Stomach (tissue), 9 donors: ENCODE measurements around the gene PALM. TPM values are rescaled to one million over a fixed set of nuclear protein-coding genes. Genes with fewer than 3 reads are reported as not detected.
A peak's percentile ranks its signal among the peaks of the same experiment; 100 is the strongest.
"Not testable (repeated sequence)": the region's sequence is repeated elsewhere in the genome, so short reads cannot be mapped to it uniquely, and the experiment has no call there.

ENCODE experiments used
- DNase-seq, 2 donors: peaks; one replicate each; pipeline versions ENCODE4 v3.0.0 to v3.0.0-alpha.2; 2013 to 2019
- H3K27ac ChIP-seq, 5 donors: fragments of 200-600 bp in 4 of 5; sonication (generic) in 4 of 5; one replicate each; pipeline ENCODE4 v1.5.1; 2013 to 2019; ENCODE audit warnings: mild to moderate bottlenecking in 1 of 5, moderate library complexity in 1 of 5
- H3K27me3 ChIP-seq, 3 donors: fragments of 200-600 bp; sonication (generic); one replicate each; pipeline ENCODE4 v1.5.1; 2017 to 2019; ENCODE audit warnings: mixed run types in 1 of 3
- H3K36me3 ChIP-seq, 4 donors: fragments of 200-600 bp; sonication (generic); 1 replicate in 3 of 4; 2 replicates in 1 of 4; pipeline ENCODE4 v1.5.1; 2016 to 2019
- H3K4me1 ChIP-seq, 4 donors: fragments of 200-600 bp; sonication (generic); one replicate each; pipeline ENCODE4 v1.5.1; 2016 to 2019
- H3K4me3 ChIP-seq, 4 donors: fragments of 200-600 bp; sonication (generic) in 3 of 4; one replicate each; pipeline ENCODE4 v1.5.1; 2016 to 2019; ENCODE audit warnings: mild to moderate bottlenecking in 1 of 4
- H3K9me3 ChIP-seq, 4 donors: fragments of 200-600 bp; sonication (generic); one replicate each; pipeline ENCODE4 v1.5.1; 2016 to 2019
- CTCF ChIP-seq, 7 experiments: fragments of 450-650 bp in 4 of 7; fragments of 200-600 bp in 3 of 7; sonication (generic) in 3 of 7; IDR thresholded peaks; one replicate each; pipeline ENCODE4 v1.5.1; 2016 to 2019; ENCODE audit warnings: antibody characterized with exemption in 7 of 7, control low read depth in 2 of 7, mild to moderate bottlenecking in 1 of 7
- EP300 ChIP-seq: sonication (generic); formaldehyde crosslinking; IDR thresholded peaks from one replicate; pipeline ENCODE4 v1.6.1; 2017; ENCODE audit warnings: antibody characterized with exemption
- POLR2A ChIP-seq, 4 donors: fragments of 450-650 bp; IDR thresholded peaks; one replicate each; pipeline ENCODE4 v1.6.1; 2016; ENCODE audit warnings: antibody characterized with exemption in 4 of 4, control low read depth in 2 of 4, mild to moderate bottlenecking in 1 of 4, moderate library complexity in 1 of 4
- POLR2AphosphoS5 ChIP-seq, 3 donors: sonication (generic); formaldehyde crosslinking; IDR thresholded peaks; one replicate each; pipeline ENCODE4 v1.6.1; 2016; ENCODE audit warnings: antibody characterized with exemption in 3 of 3
- WGBS, 5 donors: extraction: QIAGEN DNeasy Blood & Tissue Kit in 3 of 5; methylation state at CpG; one replicate each; pipeline versions ENCODE4 v1.1.5 to v1.1.7; 2013 to 2018; 5-methylcytosine and 5-hydroxymethylcytosine counted together
- intact Hi-C: fragments of 100-400 bp; cut with DNase I; formaldehyde crosslinking; loops from one replicate; pipeline ENCODE4 v1.15.1; 2023; ENCODE audit warnings: low total_unique reads
- polyA plus RNA-seq, 3 donors: library from polyadenylated mRNA; stranded (reverse); fragments of 200-250 nt; gene quantifications; one replicate each; pipeline ENCODE4 v1.2.3, GENCODE V29; 2013
- total RNA-seq, 5 donors: library from RNA; depleted of rRNA; stranded (reverse); fragments of >200 nt; gene quantifications; one replicate each; pipeline versions ENCODE4 v1.1.0 to v1.2.3, GENCODE V29; 2014 to 2016
- donor health status: healthy with polysubstance abuse.
- donor health status: Bipolar disorder and iron deficiency.
- donor health status: healthy.

The PALM gene
- total and polyA plus RNA-seq, 8 donors = 9.8 to 88.9 (median 13.7) TPM

- intact Hi-C loops = no loop called here
- Histone ChIP-seq H3K4me3 (no peak overlapping the region), H3K36me3 (peaks cover 0 to 10% (median 6%) of the 10 kb centered on the region in 4 donors), H3K27ac (no peak overlapping the region), H3K9me3 (peaks cover 0 to 2% (median 0%) of the 10 kb centered on the region in 4 donors), H3K27me3 (peaks cover 0 to 7% (median 0%) of the 10 kb centered on the region in 3 donors), H3K4me1 (peaks cover 0 to 14% (median 13%) of the 10 kb centered on the region in 4 donors)
- TF ChIP-seq POLR2AphosphoS5 (IDR thresholded peaks at IDR 0.05) (no peak), EP300 (no peak), POLR2A (IDR thresholded peaks at IDR 0.05) (no peak), CTCF (IDR thresholded peaks at IDR 0.05) (no peak)
- DNase-seq = peak in 1 of 2 donors; percentile 62
- WGBS, 5 donors = 39 to 71% (median 53%) methylated on average over 21 to 23 of the region's 23 CpGs
Measured at GRCh38 chr19:738509-739128, 29.9 kb downstream of the PALM start.

- Histone ChIP-seq H3K4me3 (no peak overlapping the region), H3K4me1 (peaks cover 0 to 6% (median 5%) of the 10 kb centered on the region in 4 donors), H3K27ac (no peak overlapping the region), H3K9me3 (peaks cover 0 to 16% (median 9%) of the 10 kb centered on the region in 4 donors), H3K27me3 (peaks cover 0 to 7% (median 0%) of the 10 kb centered on the region in 3 donors), H3K36me3 (peaks cover 0 to 10% (median 6%) of the 10 kb centered on the region in 4 donors)
- TF ChIP-seq CTCF (IDR thresholded peaks at IDR 0.05) (no peak), POLR2AphosphoS5 (IDR thresholded peaks at IDR 0.05) (no peak), EP300 (no peak), POLR2A (IDR thresholded peaks at IDR 0.05) (no peak)
- DNase-seq = no peak
- intact Hi-C loops = no loop called here
- 88 to 89% (median 89%) methylated on average over 12 to 36 of the region's 36 CpGs for WGBS, 5 donors
Measured at GRCh38 chr19:739998-740715, 31.4 kb downstream of the PALM start.

GRCh38 chr19:740816-741505, 32.2 kb downstream of the PALM start:
- 81 to 86% (median 82%) methylated on average over 15 to 16 of the region's 16 CpGs for WGBS, 5 donors
- DNase-seq, H3K27me3 ChIP-seq, H3K4me1 ChIP-seq, H3K4me3 ChIP-seq, intact Hi-C loops, H3K36me3 ChIP-seq, H3K27ac ChIP-seq: not testable (repeated sequence)
- peaks cover 0 to 16% (median 9%) of the 10 kb centered on the region in 4 donors for H3K9me3 ChIP-seq

GRCh38 chr19:741506-742131, 32.9 kb downstream of the PALM start:
- no peak for DNase-seq
- intact Hi-C loops = no loop called here
- H3K36me3 ChIP-seq = peaks cover 0 to 11% (median 5%) of the 10 kb centered on the region in 4 donors
- peaks cover 0 to 6% (median 5%) of the 10 kb centered on the region in 4 donors for H3K4me1 ChIP-seq
- H3K27ac ChIP-seq = no peak overlapping the region
- peaks cover 0 to 16% (median 9%) of the 10 kb centered on the region in 4 donors for H3K9me3 ChIP-seq
- no peak for TF ChIP-seq POLR2A (IDR thresholded peaks at IDR 0.05)
- TF ChIP-seq EP300 = no peak
- no peak for TF ChIP-seq POLR2AphosphoS5 (IDR thresholded peaks at IDR 0.05)
- no peak for TF ChIP-seq CTCF (IDR thresholded peaks at IDR 0.05)
- 70 to 81% (median 77%) methylated on average over 17 to 18 of the region's 19 CpGs for WGBS, 5 donors
- H3K27me3 ChIP-seq = peaks cover 0 to 7% (median 0%) of the 10 kb centered on the region in 3 donors
- no peak overlapping the region for H3K4me3 ChIP-seq
